ENCODE results near the gene DDX6. TPM values are rescaled to one million over a fixed set of nuclear protein-coding genes. Genes with fewer than 3 reads are reported as not detected.
A peak's percentile ranks its signal among the peaks of the same experiment; 100 is the strongest.
"Not testable (repeated sequence)": the region's sequence is repeated elsewhere in the genome, so short reads cannot be mapped to it uniquely, and the experiment has no call there.

Gene DDX6
- total RNA-seq, 3 donors from 2014 or later = 86.9 to 158 (median 97.6) TPM

DNA sequence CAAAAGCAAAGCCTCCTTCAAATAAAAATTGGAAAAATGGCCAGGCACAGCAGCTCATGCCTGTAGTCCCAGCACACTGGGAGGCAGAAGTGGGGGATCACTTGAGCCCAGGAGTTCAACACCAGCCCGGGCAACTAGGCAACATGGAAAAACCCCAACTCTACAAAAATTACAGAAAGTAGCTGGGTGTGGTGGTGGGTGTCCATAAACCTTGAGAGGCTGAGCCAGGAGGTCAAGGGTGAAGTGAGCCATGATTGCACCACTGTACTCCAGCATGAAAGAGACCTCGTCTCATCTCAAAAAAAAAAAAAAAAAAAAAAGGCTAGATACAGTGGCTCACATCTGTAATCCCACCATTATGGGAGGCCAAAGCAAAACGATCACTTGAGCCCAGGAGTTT lies 22.3 kb downstream of the DDX6 start:
- intact Hi-C loops (cut with DNase I, micrococcal nuclease) = no loop called here
- no peaks in the 10 kb centered on the region for H3K9me3 ChIP-seq
- H3K4me3 ChIP-seq = no peak overlapping the region
- no peak for DNase-seq
- H3K4me1 ChIP-seq (ENCODE audit: low read depth) = peaks cover 5% of the 10 kb centered on the region
- no peak for ATAC-seq
- peaks cover 6% of the 10 kb centered on the region for H3K36me3 ChIP-seq (ENCODE audit: low read depth)
- TF ChIP-seq CTCF (IDR thresholded peaks at IDR 0.05) = no peak

GRCh38 chr11:118766035-118766434 lies 24.9 kb downstream of the DDX6 start:
- Histone ChIP-seq H3K36me3 (ENCODE audit: low read depth) (peaks cover 18% of the 10 kb centered on the region), H3K4me3 (no peak overlapping the region), H3K9me3 (no peaks in the 10 kb centered on the region), H3K4me1 (ENCODE audit: low read depth) (peaks cover 4% of the 10 kb centered on the region)
- DNase-seq = no peak
- intact Hi-C loops (cut with DNase I, micrococcal nuclease) = no loop called here
- TF ChIP-seq CTCF (IDR thresholded peaks at IDR 0.05) = no peak
- ATAC-seq = no peak

DNA sequence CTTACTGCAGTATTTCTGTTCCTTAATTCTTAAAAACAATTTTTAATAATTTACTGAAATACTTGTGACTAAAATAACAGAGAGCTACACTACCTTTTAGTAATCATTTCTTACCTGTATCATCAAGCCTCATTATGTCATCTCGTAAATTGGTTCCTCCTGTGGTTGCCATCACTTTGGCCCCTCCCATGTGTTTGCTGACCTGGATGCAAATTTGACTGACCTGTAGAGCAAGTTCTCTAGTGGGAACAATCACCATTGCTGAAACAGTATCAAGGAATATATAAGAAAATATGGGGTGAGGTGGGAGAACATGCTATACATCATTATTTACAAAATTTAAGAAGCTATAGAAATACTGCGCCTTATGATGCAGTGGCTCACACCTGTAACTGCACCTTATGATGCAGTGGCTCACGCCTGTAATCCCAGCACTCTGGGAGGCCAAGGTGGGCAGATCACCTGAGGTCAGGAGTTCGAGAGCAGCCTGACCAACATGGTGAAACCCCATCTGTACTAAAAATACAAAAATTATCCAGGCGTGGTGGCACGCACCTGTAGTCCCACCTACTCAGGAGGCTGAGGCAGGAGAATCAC lies 25.8 kb downstream of the DDX6 start:
- intact Hi-C loops (cut with DNase I, micrococcal nuclease); H3K4me1 ChIP-seq (ENCODE audit: low read depth); H3K9me3 ChIP-seq; H3K4me3 ChIP-seq: not testable (repeated sequence)
- peaks cover 18% of the 10 kb centered on the region for H3K36me3 ChIP-seq (ENCODE audit: low read depth)
- ATAC-seq (peak; percentile 58), DNase-seq (peak in 1 of 3 donors; percentile 17)

- intact Hi-C loops (cut with DNase I, micrococcal nuclease) = no loop called here
- no peaks in the 10 kb centered on the region for H3K9me3 ChIP-seq
- no peak for DNase-seq
- no peak overlapping the region for H3K4me3 ChIP-seq
- peaks cover 34% of the 10 kb centered on the region for H3K36me3 ChIP-seq (ENCODE audit: low read depth)
- no peaks in the 10 kb centered on the region for H3K4me1 ChIP-seq (ENCODE audit: low read depth)
- no peak for ATAC-seq
- TF ChIP-seq CTCF (IDR thresholded peaks at IDR 0.05) = no peak
Observed at GRCh38 chr11:118763041-118763440, 27.9 kb downstream of the DDX6 start.

GRCh38 chr11:118761981-118762380 lies 29.0 kb downstream of the DDX6 start:
- H3K4me3 ChIP-seq; H3K4me1 ChIP-seq (ENCODE audit: low read depth); intact Hi-C loops (cut with DNase I, micrococcal nuclease); DNase-seq; H3K9me3 ChIP-seq; ATAC-seq: not testable (repeated sequence)
- H3K36me3 ChIP-seq (ENCODE audit: low read depth) = peaks cover 39% of the 10 kb centered on the region

GRCh38 chr11:118757876-118758399 lies 33.0 kb downstream of the DDX6 start:
- H3K36me3 ChIP-seq (ENCODE audit: low read depth) = peaks cover 43% of the 10 kb centered on the region
- H3K9me3 ChIP-seq = no peaks in the 10 kb centered on the region
- ATAC-seq = no peak
- no peak for TF ChIP-seq CTCF (IDR thresholded peaks at IDR 0.05)
- intact Hi-C loops (cut with DNase I, micrococcal nuclease) = no loop called here
- H3K4me3 ChIP-seq = no peak overlapping the region
- no peaks in the 10 kb centered on the region for H3K4me1 ChIP-seq (ENCODE audit: low read depth)
- no peak for DNase-seq

- intact Hi-C loops (cut with DNase I, micrococcal nuclease) = no loop called here
- Histone ChIP-seq H3K4me1 (ENCODE audit: low read depth) (no peaks in the 10 kb centered on the region), H3K4me3 (no peak overlapping the region), H3K36me3 (ENCODE audit: low read depth) (peaks cover 30% of the 10 kb centered on the region), H3K9me3 (no peaks in the 10 kb centered on the region)
- ATAC-seq = no peak
- DNase-seq = no peak
- TF ChIP-seq CTCF (IDR thresholded peaks at IDR 0.05) = no peak
Observed at GRCh38 chr11:118752654-118753053, 38.3 kb downstream of the DDX6 start.

Measured in mucosa of descending colon (tissue), 3 donors.